Activated effector memory CD4-positive, alpha-beta T cell treated with anti-CD3 and anti-CD28 coated beads, Interleukin-2, amount 50 U/mL, for 16 hours (primary cell): ENCODE results near the gene DOCK10.

ENCODE experiments used
- DNase-seq: peaks from one replicate; pipeline ENCODE4 v3.0.0-alpha.2; 2020

DOCK10 gene

GRCh38 chr2:225009768-225010167 is 32.5 kb downstream of the DOCK10 start:
- DNase-seq, result no peak

- no peak for DNase-seq
Measured at GRCh38 chr2:225008935-225009334, 33.3 kb downstream of the DOCK10 start.

GRCh38 chr2:225008179-225008856 is 34.0 kb downstream of the DOCK10 start:
- DNase-seq, result no peak

- no peak for DNase-seq
Measured at GRCh38 chr2:225006730-225007129, 35.5 kb downstream of the DOCK10 start.

GRCh38 chr2:225004597-225004996 is 37.7 kb downstream of the DOCK10 start:
- DNase-seq, result no peak

GRCh38 chr2:225002656-225003045 is 39.6 kb downstream of the DOCK10 start:
- peak; percentile 69 for DNase-seq

GRCh38 chr2:225002039-225002655 is 40.1 kb downstream of the DOCK10 start:
- DNase-seq, result peak; percentile 78

- no peak for DNase-seq
Measured at GRCh38 chr2:224999754-225000153, 42.5 kb downstream of the DOCK10 start.

- no peak for DNase-seq
Measured at GRCh38 chr2:224999321-224999720, 42.9 kb downstream of the DOCK10 start.

GRCh38 chr2:224997802-224998201 is 44.5 kb downstream of the DOCK10 start:
- no peak for DNase-seq

- no peak for DNase-seq
Measured at GRCh38 chr2:224995419-224995818, 46.8 kb downstream of the DOCK10 start.

GRCh38 chr2:224994242-224994823 is 47.9 kb downstream of the DOCK10 start:
- DNase-seq, result no peak

GRCh38 chr2:224990710-224991109 is 51.6 kb downstream of the DOCK10 start:
- DNase-seq, result no peak

- no peak for DNase-seq
Measured at GRCh38 chr2:224987733-224988132, 54.5 kb downstream of the DOCK10 start.

GRCh38 chr2:224986477-224986876 is 55.8 kb downstream of the DOCK10 start:
- no peak for DNase-seq

GRCh38 chr2:224984637-224985036 is 57.6 kb downstream of the DOCK10 start:
- no peak for DNase-seq

GRCh38 chr2:224983712-224984554 is 58.3 kb downstream of the DOCK10 start:
- DNase-seq, result no peak

- DNase-seq, result peak; percentile 72
Measured at GRCh38 chr2:224982910-224983711, 59.2 kb downstream of the DOCK10 start.

GRCh38 chr2:224982226-224982625 is 60.0 kb downstream of the DOCK10 start:
- DNase-seq, result no peak

GRCh38 chr2:224976629-224977525 is 65.4 kb downstream of the DOCK10 start:
- DNase-seq, result no peak

GRCh38 chr2:224975761-224976160 is 66.5 kb downstream of the DOCK10 start:
- no peak for DNase-seq
